Mucosa of descending colon (tissue), 3 donors: ENCODE results near the gene ALDH1A2. TPM values are rescaled to one million over a fixed set of nuclear protein-coding genes. Genes with fewer than 3 reads are reported as not detected.
"Not testable (repeated sequence)": the region's sequence is repeated elsewhere in the genome, so short reads cannot be mapped to it uniquely, and the experiment has no call there.

ENCODE experiments used
- ATAC-seq: fragments of 200-7000 bp; cut with Tn5 transposase; one replicate; pipeline ENCODE4 v1.9.1; 2020; ENCODE audit warnings: mild to moderate bottlenecking, moderate library complexity
- DNase-seq, 3 donors: peaks; one replicate each; pipeline ENCODE4 v3.0.0-alpha.2; 2020
- H3K36me3 ChIP-seq: fragments of 200-600 bp; one replicate; pipeline ENCODE4 v1.8.0; 2021; ENCODE audit warnings: low read depth, mild to moderate bottlenecking
- H3K4me1 ChIP-seq: fragments of 200-600 bp; one replicate; pipeline ENCODE4 v1.8.0; 2021; ENCODE audit warnings: low read depth, mild to moderate bottlenecking
- H3K4me3 ChIP-seq: fragments of 200-600 bp; one replicate; pipeline ENCODE4 v1.8.0; 2021; ENCODE audit warnings: mild to moderate bottlenecking
- H3K9me3 ChIP-seq: fragments of 200-600 bp; one replicate; pipeline ENCODE4 v1.8.0; 2021; ENCODE audit warnings: mild to moderate bottlenecking
- intact Hi-C, 2 donors: fragments of 100-400 bp; cut with DNase I in 1 of 2; cut with micrococcal nuclease in 1 of 2; formaldehyde crosslinking; loops; one replicate each; pipeline versions ENCODE4 v1.11.0 to v1.11.1; 2022; cut with DNase I, micrococcal nuclease
- total RNA-seq, 3 donors: library from RNA; stranded (reverse); fragmentation: NEBNext Ultra II Directional in 2 of 3; extraction: Animal tissue kit (Norgen Biotek cat#: 25700) in 2 of 3; gene quantifications; one replicate each; pipeline versions ENCODE4 v1.2.1 to v1.2.4, GENCODE V29; 2021 to 2023
- TF ChIP-seq, protein P1 (sequence below): fragments of 200-600 bp; IDR thresholded peaks from one replicate; pipeline ENCODE4 v1.8.0; 2022; ENCODE audit warnings: antibody characterized with exemption, mild to moderate bottlenecking
- donor health status: DM: no; HTN: no; CAD: no; lungs with moderate emphysema.
- donor health status: DM: no; HTN: no; CAD: no.
- donor health status: DM: no; HTN: yes; CAD: no.

The ALDH1A2 gene
- total RNA-seq, 3 donors from 2014 or later = 0.55 to 8.6 (median 4.3) TPM

DNA sequence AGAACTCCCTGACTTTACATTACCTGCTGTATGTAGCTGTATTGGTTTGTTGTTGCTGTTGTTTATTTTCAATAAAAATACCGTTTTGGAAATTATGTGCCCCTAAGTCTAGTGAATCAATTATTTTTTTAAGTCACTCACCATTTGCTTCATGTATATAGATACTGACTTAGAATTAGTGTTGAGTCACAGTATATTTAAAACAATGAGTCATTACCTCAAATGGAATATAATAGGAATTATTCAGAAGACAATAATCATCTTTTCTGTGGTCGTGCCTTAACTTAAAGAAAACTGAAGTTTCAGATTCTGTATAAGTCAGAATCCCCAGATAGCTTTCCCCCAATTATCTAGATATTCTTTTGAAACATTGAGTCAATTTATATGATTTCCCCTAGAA, 21.0 kb upstream of the ALDH1A2 start:
- ATAC-seq (no peak), DNase-seq (no peak)
- Histone ChIP-seq H3K4me3 (no peak overlapping the region), H3K36me3 (no peaks in the 10 kb centered on the region), H3K9me3 (no peaks in the 10 kb centered on the region), H3K4me1 (no peaks in the 10 kb centered on the region)
- intact Hi-C loops = no loop called here
- TF ChIP-seq, protein P1, sequence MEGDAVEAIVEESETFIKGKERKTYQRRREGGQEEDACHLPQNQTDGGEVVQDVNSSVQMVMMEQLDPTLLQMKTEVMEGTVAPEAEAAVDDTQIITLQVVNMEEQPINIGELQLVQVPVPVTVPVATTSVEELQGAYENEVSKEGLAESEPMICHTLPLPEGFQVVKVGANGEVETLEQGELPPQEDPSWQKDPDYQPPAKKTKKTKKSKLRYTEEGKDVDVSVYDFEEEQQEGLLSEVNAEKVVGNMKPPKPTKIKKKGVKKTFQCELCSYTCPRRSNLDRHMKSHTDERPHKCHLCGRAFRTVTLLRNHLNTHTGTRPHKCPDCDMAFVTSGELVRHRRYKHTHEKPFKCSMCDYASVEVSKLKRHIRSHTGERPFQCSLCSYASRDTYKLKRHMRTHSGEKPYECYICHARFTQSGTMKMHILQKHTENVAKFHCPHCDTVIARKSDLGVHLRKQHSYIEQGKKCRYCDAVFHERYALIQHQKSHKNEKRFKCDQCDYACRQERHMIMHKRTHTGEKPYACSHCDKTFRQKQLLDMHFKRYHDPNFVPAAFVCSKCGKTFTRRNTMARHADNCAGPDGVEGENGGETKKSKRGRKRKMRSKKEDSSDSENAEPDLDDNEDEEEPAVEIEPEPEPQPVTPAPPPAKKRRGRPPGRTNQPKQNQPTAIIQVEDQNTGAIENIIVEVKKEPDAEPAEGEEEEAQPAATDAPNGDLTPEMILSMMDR = no peak

DNA sequence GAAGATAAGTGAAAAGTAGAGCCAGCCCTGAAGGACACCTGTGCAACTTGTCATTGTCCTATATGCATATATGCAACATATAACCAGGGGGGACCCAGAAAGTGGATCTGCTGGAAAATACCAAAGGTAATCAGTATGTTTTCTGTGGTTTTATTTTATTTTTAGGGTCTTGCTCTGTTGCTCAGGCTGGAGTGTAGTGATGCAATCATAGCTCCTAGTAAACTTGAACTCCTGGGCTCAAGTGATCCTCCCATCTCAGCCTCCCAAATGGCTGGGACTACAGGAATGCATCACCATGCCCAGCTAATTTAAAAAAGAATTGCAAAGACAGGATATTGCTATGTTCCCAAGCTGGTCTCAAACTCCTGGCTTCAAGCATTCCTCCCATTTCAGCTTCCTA, 18.0 kb upstream of the ALDH1A2 start:
- Histone ChIP-seq H3K4me3 (no peak overlapping the region), H3K4me1 (no peaks in the 10 kb centered on the region), H3K9me3 (no peaks in the 10 kb centered on the region), H3K36me3 (no peaks in the 10 kb centered on the region)
- TF ChIP-seq, protein P1 = no peak
- intact Hi-C loops = no loop called here
- DNase-seq (no peak), ATAC-seq (no peak)

DNA sequence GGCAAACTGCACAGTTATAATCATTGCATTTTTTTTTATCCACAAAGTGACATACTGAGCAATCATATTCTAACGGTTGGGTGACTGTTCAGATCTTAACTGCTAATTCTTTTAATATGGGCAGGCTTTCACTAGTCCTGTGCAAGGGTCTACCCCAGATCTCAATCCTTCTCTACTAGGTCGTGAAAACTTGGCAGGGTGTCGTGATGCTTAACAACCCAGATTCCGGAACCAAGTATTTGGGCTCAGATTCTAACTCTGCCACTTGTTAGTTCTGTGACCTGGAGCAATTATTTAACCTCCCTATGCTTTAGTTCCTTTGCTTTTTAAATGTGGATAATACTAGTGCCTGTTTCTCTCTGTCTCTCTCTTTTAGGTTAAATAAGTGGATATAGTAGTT, 16.4 kb upstream of the ALDH1A2 start:
- Histone ChIP-seq H3K9me3 (no peaks in the 10 kb centered on the region), H3K4me1 (no peaks in the 10 kb centered on the region), H3K36me3 (no peaks in the 10 kb centered on the region), H3K4me3 (no peak overlapping the region)
- intact Hi-C loops = no loop called here
- ATAC-seq (no peak), DNase-seq (no peak)
- TF ChIP-seq, protein P1 = no peak

DNA sequence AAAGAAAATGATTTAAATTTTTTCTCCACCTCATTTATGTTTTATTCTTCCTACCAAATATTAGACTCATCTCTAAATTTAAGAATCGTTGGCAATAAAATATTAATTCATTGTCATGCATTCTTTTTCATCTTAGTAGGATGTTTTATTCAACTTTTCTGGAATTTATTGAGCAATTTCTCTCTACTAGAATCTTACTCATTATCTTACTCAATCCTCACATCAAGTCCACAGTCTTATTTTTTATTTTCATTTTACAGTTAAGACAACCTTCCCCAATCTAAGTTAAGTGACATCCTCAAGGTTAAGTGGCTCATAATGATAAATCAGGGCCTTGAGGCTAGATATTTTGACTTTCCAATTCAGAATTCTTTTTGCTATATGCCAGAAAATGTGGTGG, 15.9 kb upstream of the ALDH1A2 start:
- TF ChIP-seq, protein P1 = no peak
- Histone ChIP-seq H3K36me3 (no peaks in the 10 kb centered on the region), H3K9me3 (no peaks in the 10 kb centered on the region), H3K4me3 (no peak overlapping the region), H3K4me1 (no peaks in the 10 kb centered on the region)
- no peak for DNase-seq
- ATAC-seq = no peak
- intact Hi-C loops = no loop called here

DNA sequence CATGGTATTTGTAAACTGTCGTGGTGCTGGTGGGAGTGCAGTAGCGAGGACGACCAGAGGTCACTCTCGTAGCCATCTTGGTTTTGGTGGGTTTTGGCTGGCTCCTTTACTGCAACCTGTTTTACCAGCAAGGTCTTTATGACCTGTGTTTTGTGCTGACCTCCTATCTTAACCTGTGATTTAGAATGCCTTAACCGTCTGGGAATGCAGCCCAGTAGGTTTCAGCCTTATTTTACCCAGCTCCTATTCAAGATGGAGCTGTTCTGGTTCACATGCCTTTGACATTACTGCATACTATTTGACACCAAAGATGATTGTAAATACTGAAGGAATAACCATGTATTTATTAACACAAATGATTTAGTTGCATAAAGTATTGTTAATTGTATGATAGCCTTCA, 15.4 kb upstream of the ALDH1A2 start:
- ATAC-seq, H3K36me3 ChIP-seq, H3K4me1 ChIP-seq, DNase-seq, intact Hi-C loops, H3K4me3 ChIP-seq, H3K9me3 ChIP-seq: not testable (repeated sequence)

DNA sequence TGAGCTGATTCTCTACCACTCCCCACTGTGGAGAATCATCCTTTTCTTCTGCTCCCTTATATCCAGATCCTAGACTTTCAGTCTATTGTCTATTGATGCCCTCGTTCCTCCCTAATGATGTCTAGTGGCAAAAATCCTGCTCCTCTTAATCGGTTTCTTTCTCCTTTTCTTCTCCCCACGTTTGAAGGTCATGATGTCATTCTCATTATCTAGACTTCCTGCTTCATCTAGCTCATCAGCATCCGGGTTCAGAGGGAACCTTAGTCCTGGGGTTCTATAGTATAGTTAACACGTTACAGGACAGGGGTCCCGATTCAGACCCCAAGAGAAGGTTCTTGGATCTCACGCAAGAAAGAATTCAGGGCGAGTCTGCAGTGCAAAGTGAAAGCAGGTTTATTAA, 14.9 kb upstream of the ALDH1A2 start:
- intact Hi-C loops = no loop called here
- TF ChIP-seq, protein P1 = no peak
- Histone ChIP-seq H3K4me1 (no peaks in the 10 kb centered on the region), H3K36me3 (no peaks in the 10 kb centered on the region), H3K9me3 (no peaks in the 10 kb centered on the region), H3K4me3 (no peak overlapping the region)
- DNase-seq (no peak), ATAC-seq (no peak)
